22Rv1 (cell line): ENCODE measurements around the gene SRSF1.
"Not testable (repeated sequence)": the region's sequence is repeated elsewhere in the genome, so short reads cannot be mapped to it uniquely, and the experiment has no call there.

Source experiments
- ZFX ChIP-seq: fragments of 450-650 bp; IDR thresholded peaks from 2 replicates; pipeline ENCODE4 v1.6.1; 2017; ENCODE audit warnings: antibody characterized with exemption, borderline replicate concordance
- TF ChIP-seq, protein P1 (sequence below): fragments of 450-650 bp; IDR thresholded peaks from 2 replicates; pipeline ENCODE4 v1.5.1; 2017; ENCODE audit warnings: mild to moderate bottlenecking

DNA sequence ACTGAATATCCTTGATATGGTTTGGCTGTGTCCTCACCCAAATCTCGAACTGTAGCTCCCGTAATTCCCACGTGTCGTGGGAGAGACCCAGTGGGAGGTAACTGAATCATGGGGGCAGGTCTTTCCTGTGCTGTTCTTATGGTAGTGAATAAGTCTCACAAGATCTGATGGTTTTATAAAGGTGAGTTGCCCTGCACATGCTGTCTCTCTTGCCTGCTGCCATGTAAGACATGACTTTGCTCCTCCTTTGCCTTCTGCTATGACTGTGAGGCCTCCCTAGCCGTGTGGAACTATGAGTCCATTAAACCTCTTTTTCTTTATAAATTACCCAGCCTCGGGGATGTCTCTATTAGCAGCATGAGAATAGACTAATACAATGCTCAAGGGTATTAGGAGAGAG lies 37.2 kb upstream of the SRSF1 start:
- TF ChIP-seq, protein P1, sequence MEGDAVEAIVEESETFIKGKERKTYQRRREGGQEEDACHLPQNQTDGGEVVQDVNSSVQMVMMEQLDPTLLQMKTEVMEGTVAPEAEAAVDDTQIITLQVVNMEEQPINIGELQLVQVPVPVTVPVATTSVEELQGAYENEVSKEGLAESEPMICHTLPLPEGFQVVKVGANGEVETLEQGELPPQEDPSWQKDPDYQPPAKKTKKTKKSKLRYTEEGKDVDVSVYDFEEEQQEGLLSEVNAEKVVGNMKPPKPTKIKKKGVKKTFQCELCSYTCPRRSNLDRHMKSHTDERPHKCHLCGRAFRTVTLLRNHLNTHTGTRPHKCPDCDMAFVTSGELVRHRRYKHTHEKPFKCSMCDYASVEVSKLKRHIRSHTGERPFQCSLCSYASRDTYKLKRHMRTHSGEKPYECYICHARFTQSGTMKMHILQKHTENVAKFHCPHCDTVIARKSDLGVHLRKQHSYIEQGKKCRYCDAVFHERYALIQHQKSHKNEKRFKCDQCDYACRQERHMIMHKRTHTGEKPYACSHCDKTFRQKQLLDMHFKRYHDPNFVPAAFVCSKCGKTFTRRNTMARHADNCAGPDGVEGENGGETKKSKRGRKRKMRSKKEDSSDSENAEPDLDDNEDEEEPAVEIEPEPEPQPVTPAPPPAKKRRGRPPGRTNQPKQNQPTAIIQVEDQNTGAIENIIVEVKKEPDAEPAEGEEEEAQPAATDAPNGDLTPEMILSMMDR, result not testable (repeated sequence)
- TF ChIP-seq ZFX, result not testable (repeated sequence)
